ENCODE data around the gene UCP3.

UCP3 gene

GRCh38 chr11:73950869-73951710, 57.8 kb downstream of the UCP3 start, which contains the start of gene DNAJB13:
Gene DNAJB13 (plus strand): TSS chr11:73951026. CDS start chr11:73951070, 44 bp downstream.
- peak; percentile 29 for DNase-seq
